Neural cell (in vitro differentiated cells): ENCODE data around the gene BIRC5.

ENCODE experiments used
- EP300 ChIP-seq: fragments of 450-650 bp; conservative IDR thresholded peaks from 2 replicates; pipeline ENCODE4 v1.6.1; 2014; ENCODE audit warnings: antibody characterized with exemption, mild to moderate bottlenecking, moderate library complexity; ENCODE audit not compliant: poor library complexity, severe bottlenecking
- MXI1 ChIP-seq: fragments of 450-650 bp; conservative IDR thresholded peaks from 2 replicates; pipeline ENCODE4 v1.6.1; 2014; ENCODE audit warnings: antibody characterized with exemption, mild to moderate bottlenecking; ENCODE audit not compliant: poor library complexity, severe bottlenecking
- POLR2AphosphoS5 ChIP-seq: IDR thresholded peaks from 2 replicates; pipeline ENCODE4 v1.6.1; 2012
- TAF1 ChIP-seq: IDR thresholded peaks from 2 replicates; pipeline ENCODE4 v1.6.1; 2012; ENCODE audit warnings: low read depth
- TF ChIP-seq, protein P1 (sequence below): fragments of 450-650 bp; IDR thresholded peaks from 2 replicates; pipeline ENCODE4 v1.5.1; 2014; ENCODE audit warnings: antibody characterized with exemption, mild to moderate bottlenecking, moderate library complexity; ENCODE audit not compliant: poor library complexity, severe bottlenecking

- TF ChIP-seq, protein P1, sequence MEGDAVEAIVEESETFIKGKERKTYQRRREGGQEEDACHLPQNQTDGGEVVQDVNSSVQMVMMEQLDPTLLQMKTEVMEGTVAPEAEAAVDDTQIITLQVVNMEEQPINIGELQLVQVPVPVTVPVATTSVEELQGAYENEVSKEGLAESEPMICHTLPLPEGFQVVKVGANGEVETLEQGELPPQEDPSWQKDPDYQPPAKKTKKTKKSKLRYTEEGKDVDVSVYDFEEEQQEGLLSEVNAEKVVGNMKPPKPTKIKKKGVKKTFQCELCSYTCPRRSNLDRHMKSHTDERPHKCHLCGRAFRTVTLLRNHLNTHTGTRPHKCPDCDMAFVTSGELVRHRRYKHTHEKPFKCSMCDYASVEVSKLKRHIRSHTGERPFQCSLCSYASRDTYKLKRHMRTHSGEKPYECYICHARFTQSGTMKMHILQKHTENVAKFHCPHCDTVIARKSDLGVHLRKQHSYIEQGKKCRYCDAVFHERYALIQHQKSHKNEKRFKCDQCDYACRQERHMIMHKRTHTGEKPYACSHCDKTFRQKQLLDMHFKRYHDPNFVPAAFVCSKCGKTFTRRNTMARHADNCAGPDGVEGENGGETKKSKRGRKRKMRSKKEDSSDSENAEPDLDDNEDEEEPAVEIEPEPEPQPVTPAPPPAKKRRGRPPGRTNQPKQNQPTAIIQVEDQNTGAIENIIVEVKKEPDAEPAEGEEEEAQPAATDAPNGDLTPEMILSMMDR: no peak
- no peak for TF ChIP-seq TAF1
- TF ChIP-seq POLR2AphosphoS5: no peak
- TF ChIP-seq EP300: no peak
- TF ChIP-seq MXI1: no peak
Measured at GRCh38 chr17:78256707-78257591, 42.9 kb downstream of the BIRC5 start.
